GM13977 (cell line): ENCODE measurements around the gene TLR9.

Experiments
- DNase-seq: peaks from one replicate; pipeline ENCODE4 v3.0.0; 2012; ENCODE audit warnings: low spot score
- in situ Hi-C: fragments of 300-500 bp; cut with MboI; formaldehyde crosslinking; loops from one replicate; pipeline ENCODE4 v1.12.0; 2022; ENCODE audit warnings: low sequenced_read_pairs, low pct_unique_long_range_greater_than_20kb, mixed read lengths, inconsistent platforms; ENCODE audit not compliant: unreplicated experiment
- TF ChIP-seq, protein P1 (sequence below): IDR thresholded peaks from 2 replicates; pipeline ENCODE4 v1.5.1; 2012; ENCODE audit warnings: mild to moderate bottlenecking, control low read depth; ENCODE audit not compliant: insufficient read depth; ENCODE audit errors: extremely low read depth, missing control alignments

Gene TLR9

DNA sequence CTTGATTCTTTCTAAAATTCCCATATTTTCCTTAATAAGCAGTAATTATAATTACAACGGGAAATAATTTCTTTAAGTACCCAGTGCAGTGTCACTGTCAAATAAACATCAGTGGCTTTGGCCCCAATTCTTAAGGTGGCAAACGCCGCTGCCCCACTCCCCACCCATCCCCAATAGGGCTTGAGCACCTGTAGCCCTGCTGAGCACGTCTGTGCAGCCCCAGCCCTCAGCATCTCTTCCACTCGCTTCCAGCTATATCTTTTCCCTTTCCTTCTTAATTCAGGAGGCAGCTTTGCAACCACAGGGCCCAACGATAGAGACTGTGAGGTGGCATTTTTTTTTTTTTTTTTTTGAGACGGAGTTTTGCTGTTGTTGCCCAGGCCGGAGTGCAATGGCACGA lies 29.2 kb upstream of the TLR9 start:
- TF ChIP-seq, protein P1, sequence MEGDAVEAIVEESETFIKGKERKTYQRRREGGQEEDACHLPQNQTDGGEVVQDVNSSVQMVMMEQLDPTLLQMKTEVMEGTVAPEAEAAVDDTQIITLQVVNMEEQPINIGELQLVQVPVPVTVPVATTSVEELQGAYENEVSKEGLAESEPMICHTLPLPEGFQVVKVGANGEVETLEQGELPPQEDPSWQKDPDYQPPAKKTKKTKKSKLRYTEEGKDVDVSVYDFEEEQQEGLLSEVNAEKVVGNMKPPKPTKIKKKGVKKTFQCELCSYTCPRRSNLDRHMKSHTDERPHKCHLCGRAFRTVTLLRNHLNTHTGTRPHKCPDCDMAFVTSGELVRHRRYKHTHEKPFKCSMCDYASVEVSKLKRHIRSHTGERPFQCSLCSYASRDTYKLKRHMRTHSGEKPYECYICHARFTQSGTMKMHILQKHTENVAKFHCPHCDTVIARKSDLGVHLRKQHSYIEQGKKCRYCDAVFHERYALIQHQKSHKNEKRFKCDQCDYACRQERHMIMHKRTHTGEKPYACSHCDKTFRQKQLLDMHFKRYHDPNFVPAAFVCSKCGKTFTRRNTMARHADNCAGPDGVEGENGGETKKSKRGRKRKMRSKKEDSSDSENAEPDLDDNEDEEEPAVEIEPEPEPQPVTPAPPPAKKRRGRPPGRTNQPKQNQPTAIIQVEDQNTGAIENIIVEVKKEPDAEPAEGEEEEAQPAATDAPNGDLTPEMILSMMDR: no peak
- in situ Hi-C loops: no loop called here
- DNase-seq: no peak

DNA sequence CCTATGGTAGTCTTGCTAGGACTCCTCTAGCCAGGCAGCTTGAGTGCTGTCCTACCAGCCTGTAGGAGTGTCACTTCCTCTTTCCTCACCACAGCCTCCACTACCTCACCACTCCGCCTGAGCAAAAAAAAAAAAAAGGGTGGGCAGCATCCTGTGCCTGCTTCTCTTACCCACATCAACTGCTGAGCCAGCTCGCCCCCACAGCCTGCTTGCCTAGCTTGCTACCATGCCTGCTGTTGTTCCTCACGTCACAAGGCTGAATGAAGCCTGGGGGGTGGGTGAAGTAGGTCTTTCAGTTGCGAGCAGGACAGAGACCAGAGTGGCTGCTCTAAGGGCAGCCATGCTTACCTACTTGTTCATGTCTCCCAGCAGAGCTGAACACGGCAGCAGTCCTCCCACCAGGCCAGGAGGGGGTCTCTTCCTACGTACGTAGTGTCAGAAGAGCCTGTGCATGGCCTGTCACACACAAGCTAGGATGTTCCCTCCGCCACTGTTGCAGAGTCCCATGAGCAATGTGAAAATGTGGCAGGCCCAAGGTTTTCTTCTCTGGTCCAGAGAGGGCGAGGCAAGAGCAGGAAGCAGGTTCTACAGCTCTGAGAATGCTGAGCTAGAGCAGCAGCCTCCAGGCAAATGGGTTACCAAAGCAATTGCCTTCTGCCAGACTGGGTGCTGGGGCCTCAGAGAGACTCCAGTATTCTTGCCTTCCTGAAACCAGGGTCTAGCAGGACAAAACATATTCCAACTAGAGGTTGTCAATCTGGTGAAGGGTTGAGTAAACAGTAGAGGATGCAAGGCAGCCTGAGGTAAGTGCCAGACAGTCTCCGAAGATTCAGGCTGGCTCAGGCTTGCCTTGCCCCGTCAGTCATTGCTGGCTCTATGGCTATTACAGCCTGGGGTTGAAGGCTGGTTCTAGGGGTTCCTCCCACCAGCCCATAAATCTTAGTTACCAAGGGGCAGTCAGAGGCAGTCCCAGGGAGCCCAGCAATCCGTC lies 28.2 kb upstream of the TLR9 start:
- peak; percentile 89 for DNase-seq
- TF ChIP-seq, protein P1: no peak
- in situ Hi-C loops: no loop called here

DNA sequence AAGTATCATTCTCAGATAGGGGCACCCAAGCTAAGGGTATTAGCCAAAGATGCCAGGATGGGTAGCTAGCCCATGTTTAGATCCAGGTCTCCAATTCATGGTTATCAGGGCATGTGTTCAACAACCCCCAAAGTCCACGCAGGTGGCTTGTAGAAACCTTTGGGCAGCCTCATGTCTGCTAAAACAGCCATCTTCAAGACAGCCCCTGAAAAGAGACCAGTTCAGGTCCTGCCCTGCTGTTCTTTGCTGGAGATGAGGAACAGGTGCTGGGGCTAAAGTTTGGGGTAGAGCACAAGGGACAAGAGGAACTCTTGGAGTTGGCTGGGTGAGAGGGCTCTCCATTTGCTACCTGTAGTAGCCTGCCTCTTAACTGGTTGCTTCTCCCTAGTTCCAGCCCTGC lies 24.7 kb upstream of the TLR9 start:
- in situ Hi-C loops: no loop called here
- TF ChIP-seq, protein P1: no peak

DNA sequence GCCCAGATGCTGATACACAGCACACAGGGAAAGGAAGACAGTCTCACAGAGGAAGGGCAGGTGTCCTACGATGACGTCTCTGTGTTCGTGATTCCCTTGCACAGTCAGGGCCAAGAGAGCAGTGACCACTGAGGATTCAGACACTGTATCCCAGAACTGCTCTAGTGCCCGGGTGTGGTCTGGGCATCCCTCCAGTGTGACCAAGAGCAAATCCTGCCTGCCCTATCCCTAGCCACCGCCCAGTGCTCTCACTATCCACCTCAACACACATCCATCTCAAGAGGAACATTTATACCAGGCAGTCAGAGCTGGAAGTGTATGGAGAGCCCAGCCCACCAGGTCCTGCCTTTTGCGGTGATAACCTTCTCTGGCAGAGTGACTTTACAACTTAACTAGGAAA lies 24.2 kb upstream of the TLR9 start:
- DNase-seq: peak; percentile 8
- TF ChIP-seq, protein P1: no peak
- in situ Hi-C loops: no loop called here

More for the DNA sequence above, 24.7 kb upstream of the TLR9 start:
- no peak for DNase-seq

DNA sequence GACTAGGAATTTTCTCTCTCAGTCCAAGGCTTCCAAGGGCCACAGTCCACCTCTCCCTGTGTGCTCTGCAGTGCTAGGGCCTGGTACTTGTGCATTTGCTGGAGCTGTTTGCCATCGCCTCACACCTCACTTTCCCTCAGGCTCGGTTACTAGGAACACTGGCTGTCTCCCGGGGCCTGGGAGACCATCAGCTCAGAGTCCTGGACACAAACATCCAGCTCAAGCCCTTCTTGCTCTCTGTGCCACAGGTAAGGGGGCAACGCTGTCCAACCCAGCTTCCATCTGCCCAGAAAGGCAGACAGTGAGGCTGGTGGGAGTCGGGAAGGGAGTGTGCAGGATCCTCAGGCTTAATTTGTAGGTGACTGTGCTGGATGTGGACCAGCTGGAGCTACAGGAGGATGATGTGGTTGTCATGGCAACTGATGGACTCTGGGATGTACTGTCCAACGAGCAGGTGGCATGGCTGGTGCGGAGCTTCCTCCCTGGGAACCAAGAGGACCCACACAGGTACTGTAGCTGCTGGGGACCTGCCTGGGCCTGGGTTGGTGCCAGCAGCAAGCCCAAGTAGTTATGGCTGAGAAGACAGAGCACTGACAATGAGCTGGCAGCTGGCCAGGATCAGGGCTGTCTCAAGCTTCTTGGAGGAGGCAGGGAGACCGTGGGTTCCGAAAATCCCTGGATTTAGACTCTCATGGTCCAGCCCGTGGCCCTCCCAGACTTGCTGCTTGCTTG lies 23.5 kb upstream of the TLR9 start:
- DNase-seq: peak; percentile 14
- TF ChIP-seq, protein P1: no peak
- in situ Hi-C loops: no loop called here

DNA sequence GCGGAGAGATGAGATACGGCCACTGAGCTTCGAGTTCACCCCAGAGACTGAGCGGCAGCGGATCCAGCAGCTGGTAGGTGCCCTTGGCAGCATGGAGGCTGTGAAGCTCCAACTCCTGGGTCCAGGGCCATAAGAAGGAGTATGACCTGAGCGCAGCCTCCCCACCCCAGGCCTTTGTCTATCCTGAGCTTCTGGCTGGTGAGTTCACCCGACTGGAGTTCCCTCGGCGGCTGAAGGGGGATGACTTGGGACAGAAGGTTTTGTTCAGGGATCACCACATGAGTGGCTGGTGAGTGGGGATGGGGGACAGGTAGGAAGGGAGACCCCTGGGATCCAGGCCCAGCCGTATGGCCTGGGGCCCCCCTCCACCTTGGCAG lies 22.7 kb upstream of the TLR9 start:
- in situ Hi-C loops: no loop called here
- TF ChIP-seq, protein P1: no peak
- no peak for DNase-seq
